Gastroesophageal sphincter (tissue), 4 donors: ENCODE measurements around the gene MAN2A1. TPM values are rescaled to one million over a fixed set of nuclear protein-coding genes. Genes with fewer than 3 reads are reported as not detected.

Experiments
- ATAC-seq: fragments of 150-250 bp; one replicate; pipeline ENCODE4 v1.9.1; 2016; ENCODE audit warnings: mild to moderate bottlenecking, moderate library complexity
- H3K27ac ChIP-seq, 4 donors: fragments of 200-600 bp; sonication (generic) in 3 of 4; 1 replicate in 3 of 4; 2 replicates in 1 of 4; pipeline ENCODE4 v1.5.1; 2016 to 2019
- H3K27me3 ChIP-seq: fragments of 200-600 bp; sonication (generic); one replicate; pipeline ENCODE4 v1.5.1; 2019
- H3K36me3 ChIP-seq, 2 donors: fragments of 200-600 bp; sonication (generic); one replicate each; pipeline ENCODE4 v1.5.1; 2019; ENCODE audit warnings: control low read depth in 1 of 2
- H3K4me1 ChIP-seq, 3 donors: fragments of 200-600 bp; sonication (generic); 1 replicate in 2 of 3; 2 replicates in 1 of 3; pipeline ENCODE4 v1.5.1; 2016 to 2019; ENCODE audit warnings: control low read depth in 2 of 3
- H3K4me3 ChIP-seq, 2 donors: fragments of 200-600 bp; sonication (generic); one replicate each; pipeline ENCODE4 v1.5.1; 2019; ENCODE audit warnings: mild to moderate bottlenecking in 1 of 2, moderate library complexity in 1 of 2
- H3K9me3 ChIP-seq, 3 donors: fragments of 200-600 bp; sonication (generic); one replicate each; pipeline ENCODE4 v1.5.1; 2017 to 2019; ENCODE audit warnings: control low read depth in 2 of 3
- EP300 ChIP-seq: sonication (generic); formaldehyde crosslinking; IDR thresholded peaks from one replicate; pipeline ENCODE4 v1.6.1; 2017; ENCODE audit warnings: antibody characterized with exemption, mild to moderate bottlenecking
- POLR2A ChIP-seq, 2 donors: fragments of 450-650 bp; IDR thresholded peaks; one replicate each; pipeline ENCODE4 v1.6.1; 2017; ENCODE audit warnings: antibody characterized with exemption in 2 of 2, mild to moderate bottlenecking in 2 of 2, moderate library complexity in 1 of 2
- POLR2AphosphoS5 ChIP-seq: sonication (generic); formaldehyde crosslinking; IDR thresholded peaks from one replicate; pipeline ENCODE4 v1.6.1; 2017; ENCODE audit warnings: antibody characterized with exemption
- WGBS, 2 donors: methylation state at CpG; one replicate each; pipeline ENCODE4 v1.1.5; 2018; ENCODE audit warnings: low coverage in 1 of 2; 5-methylcytosine and 5-hydroxymethylcytosine counted together
- total RNA-seq, 4 donors: library from RNA; depleted of rRNA; stranded (reverse); fragments of >200 nt; gene quantifications; one replicate each; pipeline ENCODE4 v1.1.0, GENCODE V29; 2016
- TF ChIP-seq, protein P1 (sequence below), 4 experiments: fragments of 200-600 bp in 2 of 4; fragments of 450-650 bp in 2 of 4; sonication (generic) in 1 of 4; IDR thresholded peaks; one replicate each; pipeline ENCODE4 v1.5.1; 2017 to 2019; ENCODE audit warnings: antibody characterized with exemption in 4 of 4, mild to moderate bottlenecking in 2 of 4, moderate library complexity in 2 of 4

Gene MAN2A1
- total RNA-seq, 4 donors from 2014 or later, result 19.6 to 55.6 (median 34.1) TPM

DNA sequence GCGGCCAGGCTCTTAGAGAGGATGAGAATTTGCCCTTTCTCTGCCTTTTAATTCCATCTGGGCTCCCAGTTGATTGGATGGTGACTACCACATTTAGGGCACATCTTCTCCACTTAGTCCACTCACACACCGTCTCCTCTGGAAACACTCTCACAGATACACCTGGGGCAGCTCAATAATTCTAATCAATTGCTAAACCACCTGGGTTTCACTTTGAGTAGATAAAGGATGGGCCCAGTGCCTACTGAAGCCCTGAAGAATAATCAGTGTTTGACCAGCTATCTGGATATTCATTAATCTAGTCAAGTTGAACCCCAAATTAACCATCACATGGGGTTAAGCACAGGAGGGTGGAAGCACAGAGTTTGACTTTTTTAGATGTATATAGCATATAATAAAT is 19.1 kb downstream of the MAN2A1 start:
- no peak overlapping the region for H3K4me3 ChIP-seq
- TF ChIP-seq, protein P1, sequence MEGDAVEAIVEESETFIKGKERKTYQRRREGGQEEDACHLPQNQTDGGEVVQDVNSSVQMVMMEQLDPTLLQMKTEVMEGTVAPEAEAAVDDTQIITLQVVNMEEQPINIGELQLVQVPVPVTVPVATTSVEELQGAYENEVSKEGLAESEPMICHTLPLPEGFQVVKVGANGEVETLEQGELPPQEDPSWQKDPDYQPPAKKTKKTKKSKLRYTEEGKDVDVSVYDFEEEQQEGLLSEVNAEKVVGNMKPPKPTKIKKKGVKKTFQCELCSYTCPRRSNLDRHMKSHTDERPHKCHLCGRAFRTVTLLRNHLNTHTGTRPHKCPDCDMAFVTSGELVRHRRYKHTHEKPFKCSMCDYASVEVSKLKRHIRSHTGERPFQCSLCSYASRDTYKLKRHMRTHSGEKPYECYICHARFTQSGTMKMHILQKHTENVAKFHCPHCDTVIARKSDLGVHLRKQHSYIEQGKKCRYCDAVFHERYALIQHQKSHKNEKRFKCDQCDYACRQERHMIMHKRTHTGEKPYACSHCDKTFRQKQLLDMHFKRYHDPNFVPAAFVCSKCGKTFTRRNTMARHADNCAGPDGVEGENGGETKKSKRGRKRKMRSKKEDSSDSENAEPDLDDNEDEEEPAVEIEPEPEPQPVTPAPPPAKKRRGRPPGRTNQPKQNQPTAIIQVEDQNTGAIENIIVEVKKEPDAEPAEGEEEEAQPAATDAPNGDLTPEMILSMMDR (IDR thresholded peaks at IDR 0.05), result no peak
- TF ChIP-seq POLR2A (IDR thresholded peaks at IDR 0.05) (no peak), EP300 (no peak), POLR2AphosphoS5 (no peak)
- no peak for ATAC-seq
- H3K27ac ChIP-seq, result no peak overlapping the region
- H3K36me3 ChIP-seq, result no peaks in the 10 kb centered on the region
- H3K27me3 ChIP-seq, result no peaks in the 10 kb centered on the region
- WGBS, 2 donors, result no CpG with 5 or more reads among the region's 2 CpGs
- H3K9me3 ChIP-seq, result no peaks in the 10 kb centered on the region
- peaks cover 15 to 31% (median 18%) of the 10 kb centered on the region in 3 donors for H3K4me1 ChIP-seq

DNA sequence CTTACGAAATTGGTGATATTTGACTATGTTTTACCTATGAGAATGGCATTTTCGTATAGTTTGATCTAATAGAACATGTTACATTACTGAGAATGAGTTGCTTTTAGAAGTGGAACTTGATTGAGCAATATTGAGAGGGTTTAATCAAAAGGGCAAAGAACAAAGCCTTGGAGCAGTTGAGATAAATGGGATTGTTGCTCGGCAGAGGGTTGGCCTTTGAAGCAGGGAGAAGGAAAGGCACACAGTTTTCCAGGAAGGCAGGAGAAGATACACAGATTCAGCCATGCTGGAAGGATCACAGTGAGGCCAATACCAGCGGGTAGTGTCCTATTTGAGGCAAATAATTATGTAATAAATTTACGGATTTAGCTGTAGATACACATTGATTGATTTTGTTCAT is 19.5 kb downstream of the MAN2A1 start:
- no peak for ATAC-seq
- TF ChIP-seq POLR2A (IDR thresholded peaks at IDR 0.05) (no peak), EP300 (no peak), POLR2AphosphoS5 (no peak)
- TF ChIP-seq, protein P1 (IDR thresholded peaks at IDR 0.05), result no peak
- WGBS, 2 donors, result 88 to 92% methylated on average over 5 of the region's 5 CpGs

DNA sequence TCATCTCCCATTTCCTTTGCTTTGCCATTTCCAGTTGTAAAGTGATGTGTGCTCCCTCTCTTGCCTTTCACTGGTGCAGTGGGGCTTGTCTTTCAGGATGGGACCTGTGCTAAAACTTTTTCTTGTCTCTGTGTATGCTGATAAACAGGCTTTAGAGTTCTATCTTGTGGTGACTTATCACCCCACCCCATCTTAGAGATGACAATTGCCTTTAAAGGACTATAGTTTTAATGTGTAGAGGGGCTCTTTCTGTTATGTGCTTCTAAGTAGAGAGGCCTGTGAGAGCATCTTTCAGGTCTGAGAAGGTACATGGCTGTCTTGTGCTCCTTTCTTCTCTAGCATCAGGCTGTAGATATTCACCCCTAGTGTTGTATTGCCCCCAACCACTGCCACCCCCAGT is 21.9 kb downstream of the MAN2A1 start:
- TF ChIP-seq EP300, result no peak
- TF ChIP-seq POLR2A (IDR thresholded peaks at IDR 0.05), result no peak
- TF ChIP-seq POLR2AphosphoS5, result no peak
- H3K4me3 ChIP-seq, result no peak overlapping the region
- peaks cover 0 to 5% (median 0%) of the 10 kb centered on the region in 3 donors for H3K4me1 ChIP-seq
- H3K36me3 ChIP-seq, result peaks cover 0 to 7% of the 10 kb centered on the region in 2 donors
- H3K27me3 ChIP-seq, result no peaks in the 10 kb centered on the region
- H3K27ac ChIP-seq, result no peak overlapping the region
- H3K9me3 ChIP-seq, result no peaks in the 10 kb centered on the region
- no peak for ATAC-seq

More for the DNA sequence above, 19.5 kb downstream of the MAN2A1 start:
- H3K27me3 ChIP-seq, result no peaks in the 10 kb centered on the region
- H3K4me1 ChIP-seq, result peaks cover 12 to 27% (median 15%) of the 10 kb centered on the region in 3 donors
- H3K36me3 ChIP-seq, result no peaks in the 10 kb centered on the region
- no peak overlapping the region for H3K27ac ChIP-seq
- no peaks in the 10 kb centered on the region for H3K9me3 ChIP-seq
- no peak overlapping the region for H3K4me3 ChIP-seq

DNA sequence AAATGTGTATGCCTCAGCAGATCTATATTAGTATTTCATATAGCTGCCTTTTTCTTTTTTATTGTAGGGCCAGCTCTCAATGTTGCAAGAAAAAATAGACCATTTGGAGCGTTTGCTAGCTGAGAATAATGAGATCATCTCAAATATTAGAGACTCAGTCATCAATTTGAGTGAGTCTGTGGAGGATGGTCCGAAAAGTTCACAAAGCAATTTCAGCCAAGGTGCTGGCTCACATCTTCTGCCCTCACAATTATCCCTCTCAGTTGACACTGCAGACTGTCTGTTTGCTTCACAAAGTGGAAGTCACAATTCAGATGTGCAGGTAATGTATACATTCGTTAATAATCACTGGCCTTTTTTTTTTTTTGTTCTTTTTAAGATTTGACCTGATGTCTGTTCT is 23.7 kb downstream of the MAN2A1 start:
- ATAC-seq, result no peak
- Histone ChIP-seq H3K4me3 (no peak overlapping the region), H3K27me3 (no peaks in the 10 kb centered on the region), H3K9me3 (no peaks in the 10 kb centered on the region), H3K27ac (no peak overlapping the region), H3K4me1 (peaks cover 0 to 5% (median 0%) of the 10 kb centered on the region in 3 donors), H3K36me3 (peaks cover 0 to 13% of the 10 kb centered on the region in 2 donors)
- WGBS, 2 donors, result 49 to 50% methylated on average over 3 of the region's 3 CpGs
- TF ChIP-seq, protein P1 (IDR thresholded peaks at IDR 0.05), result no peak
- TF ChIP-seq EP300 (no peak), POLR2A (IDR thresholded peaks at IDR 0.05) (no peak), POLR2AphosphoS5 (no peak)

DNA sequence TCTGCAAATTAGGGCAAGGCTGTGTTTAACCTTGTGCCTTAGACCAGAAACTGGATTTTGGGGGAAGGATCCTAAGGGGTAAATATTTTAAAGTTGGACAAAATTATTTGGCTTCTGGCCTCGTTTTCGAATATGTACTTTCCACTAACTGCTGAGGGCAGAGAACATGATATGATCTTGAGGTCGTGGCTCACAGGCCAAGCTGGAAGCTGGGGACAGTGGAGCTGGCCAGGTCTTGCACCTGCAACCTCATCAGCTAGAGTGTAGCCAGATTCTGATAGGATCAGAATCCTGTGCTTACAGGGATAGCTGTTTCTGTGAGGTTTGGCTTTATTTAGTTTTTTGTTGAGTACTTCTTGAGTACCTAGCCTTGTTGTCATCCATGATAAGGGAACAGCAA is 24.9 kb downstream of the MAN2A1 start:
- ATAC-seq, result no peak
- no peaks in the 10 kb centered on the region for H3K27me3 ChIP-seq
- no peak overlapping the region for H3K27ac ChIP-seq
- peaks cover 0 to 5% (median 0%) of the 10 kb centered on the region in 3 donors for H3K4me1 ChIP-seq
- 41 to 56% methylated on average over 2 to 3 of the region's 3 CpGs for WGBS, 2 donors
- TF ChIP-seq EP300, result no peak
- no peaks in the 10 kb centered on the region for H3K9me3 ChIP-seq
- H3K36me3 ChIP-seq, result peaks cover 0 to 15% of the 10 kb centered on the region in 2 donors
- no peak overlapping the region for H3K4me3 ChIP-seq

DNA sequence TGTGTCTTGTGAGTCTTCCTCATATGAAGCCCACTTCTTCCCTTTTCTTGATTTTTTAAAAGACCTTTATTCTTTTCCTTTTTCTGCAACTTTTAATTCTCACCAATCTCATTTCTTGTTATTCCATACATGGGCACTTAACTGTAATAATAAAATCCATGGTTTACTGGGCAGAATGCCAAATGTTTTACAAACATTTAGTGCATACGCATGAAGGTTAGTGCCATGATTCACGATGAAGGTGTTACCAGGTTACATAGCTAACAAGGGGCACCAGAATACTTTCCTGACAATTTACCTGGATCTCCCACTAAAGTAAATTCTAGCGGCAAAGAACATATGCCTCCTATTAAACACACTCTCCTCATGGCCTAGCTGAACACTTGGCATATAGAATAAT is 28.5 kb downstream of the MAN2A1 start:
- H3K36me3 ChIP-seq, result peaks cover 0 to 15% of the 10 kb centered on the region in 2 donors
- H3K9me3 ChIP-seq, result no peaks in the 10 kb centered on the region
- WGBS, 2 donors, result 75 to 100% methylated on average over 1 to 3 of the region's 3 CpGs
- H3K27me3 ChIP-seq, result no peaks in the 10 kb centered on the region
- TF ChIP-seq, protein P1 (IDR thresholded peaks at IDR 0.05), result no peak
- TF ChIP-seq POLR2A (IDR thresholded peaks at IDR 0.05) (no peak), EP300 (no peak), POLR2AphosphoS5 (no peak)
- no peak overlapping the region for H3K27ac ChIP-seq
- no peak for ATAC-seq
- H3K4me1 ChIP-seq, result peaks cover 0 to 4% (median 0%) of the 10 kb centered on the region in 3 donors
- no peak overlapping the region for H3K4me3 ChIP-seq
